NCI-H1105 treated with DMSO at 0.1 percent for 48 hours (cell line): ENCODE results near the gene ANO3.

Experiments
- DNase-seq: peaks from one replicate; lab custom pipeline; 2025; lab: John Stamatoyannopoulos, UW

The ANO3 gene

DNA sequence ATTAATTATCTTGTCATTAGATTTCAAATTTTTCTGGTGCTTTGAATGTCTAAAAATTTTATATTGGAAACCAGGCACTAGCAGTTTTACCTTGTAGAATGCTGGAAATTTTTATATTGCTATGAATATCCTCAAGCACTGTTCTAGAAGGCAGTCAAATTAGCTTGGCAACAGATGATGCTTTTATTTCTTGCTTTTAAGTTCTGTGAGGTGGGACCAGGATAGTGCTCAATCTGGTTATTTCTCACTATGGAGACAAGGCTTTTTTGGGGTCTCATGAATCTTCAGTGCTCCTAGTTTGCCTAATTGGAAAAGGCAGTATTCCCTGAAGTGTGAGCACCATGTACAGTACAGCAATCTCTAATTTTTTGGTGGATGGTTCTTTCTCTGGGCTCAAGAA lies 27.1 kb downstream of the ANO3 start:
- no peak for DNase-seq

DNA sequence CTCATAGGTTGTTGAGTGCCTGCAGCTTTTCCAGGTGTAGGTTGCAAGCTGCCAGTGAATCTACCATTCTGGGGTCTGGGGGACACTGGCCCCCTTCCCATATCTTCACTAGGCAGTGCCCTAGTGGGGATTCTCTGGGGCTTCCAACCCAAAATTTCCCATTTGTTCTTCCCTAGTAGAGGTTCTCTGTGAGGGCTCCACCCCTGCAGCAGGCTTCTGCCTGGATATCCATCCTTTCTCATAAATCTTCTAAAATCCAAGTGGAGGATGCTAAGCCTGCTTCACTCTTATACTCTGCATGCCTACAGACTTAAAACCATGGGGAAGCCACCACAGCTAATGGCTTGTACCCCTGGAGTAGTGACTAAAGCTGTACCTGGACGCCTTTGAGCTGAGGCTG lies 33.4 kb downstream of the ANO3 start:
- DNase-seq, result no peak

DNA sequence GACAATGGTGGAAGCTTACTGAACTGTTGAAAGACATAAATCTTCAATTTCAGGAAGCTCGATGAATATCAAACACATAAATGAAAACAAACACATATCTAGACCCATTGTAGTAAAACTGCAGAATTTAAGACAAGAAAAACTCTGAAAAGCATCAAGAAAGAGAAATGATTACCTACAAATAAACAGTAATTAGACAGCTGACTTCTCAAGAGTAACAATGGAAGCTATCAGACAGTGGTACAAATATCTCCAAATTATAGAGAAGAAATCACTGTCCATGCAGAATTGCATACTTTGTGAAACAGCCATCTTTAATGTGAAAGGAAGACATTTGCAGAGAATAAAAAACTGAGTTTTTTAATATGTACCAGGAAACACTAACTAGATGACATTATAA lies 45.7 kb downstream of the ANO3 start:
- DNase-seq, result no peak

DNA sequence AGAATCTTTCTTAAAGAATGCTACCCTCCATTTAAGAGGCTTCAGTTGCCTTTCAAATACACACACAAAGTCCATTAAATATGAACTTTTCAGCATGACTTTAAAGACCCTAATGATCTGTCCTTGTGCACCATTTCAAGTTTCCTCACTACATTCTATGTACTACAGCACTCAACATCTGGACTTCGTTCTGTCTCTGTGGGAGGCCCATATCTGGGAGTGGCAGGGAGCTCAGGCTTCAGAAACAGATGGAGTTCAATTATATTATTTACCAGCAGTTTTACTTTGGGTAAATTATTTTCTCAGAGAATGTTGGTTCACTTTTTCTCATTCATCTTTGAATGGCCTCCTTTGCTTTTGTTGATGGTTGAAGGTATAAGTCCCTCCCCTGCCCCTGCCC lies 67.4 kb downstream of the ANO3 start:
- DNase-seq, result no peak

DNA sequence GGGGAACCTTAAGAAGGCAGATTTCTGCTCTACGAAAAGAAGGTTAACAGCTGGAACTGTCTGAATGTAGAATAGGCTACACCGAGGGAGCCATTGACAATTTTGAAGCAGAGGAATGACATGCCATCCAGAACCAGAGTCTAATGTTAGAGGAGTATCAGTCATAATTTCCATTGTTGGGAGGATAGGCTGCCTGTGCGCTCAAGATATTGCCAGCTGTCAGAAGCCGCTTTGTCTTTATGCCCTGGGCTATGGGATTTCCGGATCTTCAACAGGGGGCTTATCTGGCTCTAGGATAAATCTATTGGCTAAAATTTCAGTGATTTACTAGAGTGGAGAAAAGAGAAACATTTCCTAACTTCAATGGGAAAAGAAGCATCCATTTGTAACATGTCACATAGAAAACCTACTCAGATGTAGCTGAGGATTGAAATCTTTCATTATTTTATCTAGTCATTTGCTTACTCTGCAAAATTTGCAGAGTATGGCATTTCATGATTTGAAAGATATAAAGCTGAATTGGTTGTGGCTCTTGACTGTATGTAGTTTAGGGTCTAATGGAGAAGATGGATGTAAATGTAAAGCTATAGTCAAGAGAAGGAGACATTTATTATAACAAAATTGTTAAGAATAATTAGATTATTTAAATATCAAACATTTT lies 78.9 kb downstream of the ANO3 start:
- no peak for DNase-seq

DNA sequence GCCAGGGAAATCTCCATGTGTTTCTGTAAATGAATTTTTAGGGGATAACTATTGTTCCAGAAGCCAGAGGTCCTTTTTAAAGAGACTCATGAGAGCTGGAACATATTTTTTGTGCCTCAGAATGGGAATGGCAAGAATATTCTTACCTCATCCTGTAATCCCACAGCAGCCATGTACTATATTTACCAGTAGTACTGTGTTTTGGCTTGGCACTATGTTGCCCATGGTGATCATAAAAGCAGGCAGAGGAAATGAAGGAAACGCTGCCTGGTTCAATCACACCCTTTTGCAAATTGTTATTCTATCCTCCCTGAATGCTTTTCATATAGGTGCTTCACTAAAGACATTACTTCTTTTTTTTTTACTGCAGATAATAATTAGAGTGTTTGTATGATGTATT lies 81.0 kb downstream of the ANO3 start:
- no peak for DNase-seq

DNA sequence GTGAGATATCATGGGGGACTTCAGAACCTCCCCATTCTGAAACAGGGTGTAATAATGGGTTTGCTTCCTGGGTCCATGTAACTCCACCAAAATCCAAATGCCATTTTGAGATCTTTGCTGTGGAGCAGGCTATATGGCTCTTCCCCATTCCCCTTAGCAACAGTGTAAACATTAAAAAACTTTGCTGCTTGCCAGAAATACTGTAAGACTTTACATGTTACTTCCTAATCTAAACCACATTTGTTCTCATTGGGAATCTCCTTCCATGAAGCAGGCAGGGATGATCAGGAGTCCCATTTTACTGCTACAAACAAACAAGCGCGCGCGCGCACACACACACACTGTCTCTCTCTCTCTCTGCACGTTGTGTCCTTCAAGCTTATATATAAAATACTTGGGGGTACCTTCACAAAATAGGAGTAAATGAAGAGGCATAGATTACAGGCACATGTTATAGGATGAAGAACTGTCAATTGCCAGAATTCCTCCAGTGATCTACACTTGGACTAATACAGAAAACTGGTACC lies 86.5 kb downstream of the ANO3 start:
- no peak for DNase-seq

DNA sequence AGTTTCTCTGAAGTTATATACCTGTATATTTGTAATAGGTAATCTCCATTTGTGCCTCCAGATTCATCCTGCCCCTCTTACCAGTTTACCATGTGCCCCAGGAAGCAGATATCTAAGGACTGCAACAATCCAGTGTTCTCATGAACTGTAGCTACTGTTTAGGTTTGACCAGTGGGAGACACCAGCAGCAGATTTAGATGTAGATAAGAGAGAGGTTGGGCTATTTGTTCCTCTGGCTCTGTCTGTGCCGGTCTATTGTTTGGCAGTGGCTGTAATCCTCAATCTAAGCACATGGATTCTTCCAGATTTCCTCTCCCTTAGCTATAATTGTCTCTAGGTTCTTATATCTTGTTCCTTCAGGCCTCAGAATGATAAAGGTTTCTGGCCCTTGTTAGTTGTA lies 88.4 kb downstream of the ANO3 start:
- DNase-seq, result no peak

DNA sequence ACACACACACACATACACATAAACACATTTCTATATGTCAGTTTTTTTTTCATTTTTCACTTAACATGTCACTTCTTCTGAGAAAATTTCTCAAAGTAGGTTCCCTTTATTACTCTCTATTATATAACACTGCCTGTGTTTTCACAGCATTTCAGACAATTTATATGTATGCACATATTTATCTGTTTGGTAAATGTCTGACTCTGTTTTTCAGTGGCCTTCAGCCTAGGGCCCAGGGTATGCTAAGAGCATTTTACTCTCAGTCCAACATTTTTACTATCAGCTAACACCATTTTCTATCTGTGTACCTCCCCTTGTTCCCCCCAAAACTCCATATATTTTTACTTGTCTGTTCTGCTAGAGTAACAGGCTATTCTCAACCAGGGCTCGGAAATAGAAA lies 92.3 kb downstream of the ANO3 start:
- no peak for DNase-seq

DNA sequence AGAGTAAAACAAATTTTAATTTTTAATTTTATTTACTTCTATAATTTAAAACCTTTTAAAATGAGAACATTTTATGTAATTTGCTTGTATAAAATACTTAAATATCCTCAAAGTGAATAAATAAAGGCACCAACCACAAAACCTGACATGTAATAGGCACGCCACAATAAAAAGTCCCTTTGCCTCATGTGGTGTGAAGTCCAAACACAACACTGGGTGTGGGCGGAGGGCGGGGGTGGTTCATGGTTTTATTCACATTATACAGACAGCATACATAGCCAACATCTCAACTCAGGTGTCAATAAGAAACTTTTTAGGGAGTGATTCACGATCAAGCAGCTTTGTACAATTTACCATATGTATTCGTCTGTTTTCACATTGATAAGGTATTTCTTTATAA lies 107.9 kb downstream of the ANO3 start:
- DNase-seq, result no peak

DNA sequence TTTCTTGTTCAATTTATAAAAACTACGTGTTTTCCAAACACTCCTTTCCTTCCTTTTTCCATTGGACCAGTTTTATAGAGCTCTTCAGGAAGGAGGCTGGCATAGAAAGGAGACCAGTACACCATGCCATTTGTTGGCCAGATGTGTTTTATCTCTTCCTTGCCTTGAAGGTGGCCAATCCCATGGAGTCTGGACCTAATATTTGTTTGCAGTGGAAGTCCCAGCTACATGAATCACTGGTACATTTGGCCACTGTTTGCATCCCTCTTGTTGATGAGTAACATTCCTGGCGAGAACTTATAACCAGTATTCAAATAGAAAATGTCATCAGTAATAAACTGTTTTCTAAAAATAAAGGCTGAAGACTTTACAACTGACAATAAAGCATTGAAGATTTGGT lies 110.2 kb downstream of the ANO3 start:
- DNase-seq, result no peak

DNA sequence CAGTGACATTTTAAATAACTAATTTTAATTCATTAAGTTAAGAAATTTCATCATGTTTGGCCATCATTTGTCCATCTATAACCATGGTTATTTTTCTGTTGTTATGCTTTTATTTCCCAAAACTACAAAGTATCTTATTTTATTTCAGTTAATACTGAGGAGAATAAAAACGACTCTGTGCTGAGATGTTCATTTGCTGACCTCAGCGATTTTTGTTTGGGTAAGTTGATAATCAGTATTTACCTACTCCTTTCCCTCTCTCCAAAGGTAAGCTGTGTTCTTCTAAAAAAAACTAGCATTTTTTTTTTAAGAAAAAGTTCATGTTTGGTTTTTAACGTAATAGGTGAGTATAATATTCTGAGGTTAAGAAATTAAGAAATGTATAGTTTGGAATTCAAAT lies 111.7 kb downstream of the ANO3 start:
- no peak for DNase-seq

DNA sequence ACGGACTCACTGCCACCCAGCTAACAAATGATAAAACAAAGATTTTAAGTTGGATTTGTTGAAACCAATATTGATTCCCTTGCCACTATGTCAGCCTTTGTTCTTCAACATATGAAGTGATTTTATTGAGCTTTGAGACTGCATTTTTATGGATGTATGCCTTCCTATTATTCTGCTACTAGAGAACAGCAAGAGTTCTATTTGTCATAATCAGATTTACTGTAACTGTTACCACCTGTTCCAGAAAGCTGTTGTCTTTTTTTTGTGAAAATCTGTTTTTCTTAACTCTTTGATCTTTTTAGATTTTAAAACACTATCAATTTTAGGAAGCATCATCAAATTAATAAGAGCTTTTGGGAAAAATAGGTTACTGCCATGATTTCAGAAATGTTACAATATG lies 125.7 kb downstream of the ANO3 start:
- DNase-seq, result no peak

DNA sequence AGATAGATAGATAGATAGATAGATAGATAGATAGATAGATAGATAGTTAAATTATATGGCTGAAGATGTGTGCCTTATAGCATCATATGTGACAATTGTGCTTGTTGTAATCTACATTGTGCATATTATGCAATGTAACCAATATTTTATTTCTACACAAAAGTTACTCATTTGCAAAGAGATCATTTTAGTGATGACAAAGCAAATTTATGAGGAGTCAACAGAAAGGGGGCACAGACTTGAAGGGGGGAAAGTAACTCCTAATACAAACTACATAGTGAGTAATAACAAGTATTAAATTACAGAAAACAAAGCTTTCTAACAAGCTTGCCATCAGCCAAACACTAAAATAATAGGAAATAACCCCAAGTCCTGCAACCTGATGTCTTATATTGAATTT lies 133.3 kb downstream of the ANO3 start:
- DNase-seq, result no peak

DNA sequence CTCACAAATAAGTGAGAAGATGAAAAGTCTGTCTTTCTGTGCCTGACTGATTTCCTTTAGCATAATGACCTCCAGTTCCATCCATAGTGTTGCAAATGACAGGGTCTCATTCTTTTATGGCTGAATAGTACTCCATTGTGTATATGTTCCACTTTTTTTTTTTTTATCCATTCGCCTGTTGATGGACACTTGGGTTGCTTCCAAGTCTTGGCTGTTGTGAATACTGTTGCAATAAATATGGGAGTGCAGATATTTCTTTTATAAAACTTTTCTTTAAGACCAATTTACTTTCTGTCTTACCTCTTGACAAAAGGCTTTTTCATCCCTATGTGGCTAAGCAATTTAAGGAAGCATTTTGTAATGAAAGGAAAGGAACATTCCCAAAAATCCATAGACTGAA lies 135.6 kb downstream of the ANO3 start:
- DNase-seq, result no peak

DNA sequence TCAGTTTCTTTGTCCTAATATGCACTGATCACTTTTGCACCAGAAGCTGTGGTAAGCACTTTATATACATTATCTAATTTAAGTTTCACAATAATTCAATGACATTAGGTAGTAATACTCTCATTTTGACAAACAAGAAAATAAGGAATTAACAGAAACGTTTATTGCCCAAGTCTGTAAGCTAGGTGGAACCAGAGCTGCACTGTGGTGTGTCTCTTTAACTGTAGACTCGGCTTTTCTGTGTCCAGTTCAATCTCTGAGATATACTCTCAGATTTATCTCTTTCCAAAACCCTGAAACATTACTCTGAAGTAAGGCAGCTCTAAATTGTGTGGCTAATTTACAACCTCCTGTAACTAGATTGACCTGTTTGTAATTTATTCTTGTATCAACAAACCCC lies 139.1 kb downstream of the ANO3 start:
- DNase-seq, result no peak

DNA sequence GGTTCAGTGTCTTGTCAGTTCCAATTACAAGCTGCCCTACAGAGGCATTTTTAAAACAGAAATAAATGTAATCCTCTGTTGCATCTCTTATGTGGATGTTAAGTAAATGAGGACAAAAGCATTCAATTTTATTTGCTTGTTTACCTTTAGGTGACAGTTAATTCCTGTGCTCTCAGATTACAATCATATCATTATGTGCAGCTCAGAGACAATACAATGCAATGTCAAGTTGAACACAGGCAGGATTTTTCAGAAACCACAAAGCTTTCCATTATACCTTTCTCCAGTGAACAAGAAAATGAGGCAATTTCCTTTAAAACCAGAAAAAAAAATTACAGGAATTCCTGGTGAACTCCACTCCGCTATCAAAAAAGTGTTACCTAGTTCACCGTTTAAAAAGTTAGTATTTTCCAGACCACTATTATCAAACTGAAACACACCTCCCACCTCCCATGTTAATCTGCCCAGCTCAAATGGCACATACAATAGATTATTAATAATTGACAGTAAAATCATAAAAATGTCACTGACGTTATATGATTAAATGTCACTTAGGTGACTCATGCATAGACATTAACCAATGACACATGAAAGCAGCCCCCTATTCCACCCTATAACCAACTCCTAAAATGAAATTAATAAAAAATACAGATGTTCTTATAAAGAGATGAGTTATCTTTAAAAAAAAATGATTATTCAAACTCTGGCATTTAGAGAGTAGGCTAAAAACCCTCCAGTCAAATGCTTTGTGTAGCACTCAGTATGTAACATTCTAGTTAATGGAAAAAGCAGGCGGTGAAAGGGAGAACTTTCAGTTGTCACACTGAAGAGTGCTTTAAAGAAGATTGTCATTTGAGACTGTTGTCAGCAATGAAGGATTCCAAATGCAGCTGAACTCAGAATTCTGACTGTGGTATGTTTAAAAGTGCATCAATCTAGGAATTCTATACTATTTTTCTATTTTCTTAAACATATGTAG lies 141.6 kb downstream of the ANO3 start:
- DNase-seq, result no peak

DNA sequence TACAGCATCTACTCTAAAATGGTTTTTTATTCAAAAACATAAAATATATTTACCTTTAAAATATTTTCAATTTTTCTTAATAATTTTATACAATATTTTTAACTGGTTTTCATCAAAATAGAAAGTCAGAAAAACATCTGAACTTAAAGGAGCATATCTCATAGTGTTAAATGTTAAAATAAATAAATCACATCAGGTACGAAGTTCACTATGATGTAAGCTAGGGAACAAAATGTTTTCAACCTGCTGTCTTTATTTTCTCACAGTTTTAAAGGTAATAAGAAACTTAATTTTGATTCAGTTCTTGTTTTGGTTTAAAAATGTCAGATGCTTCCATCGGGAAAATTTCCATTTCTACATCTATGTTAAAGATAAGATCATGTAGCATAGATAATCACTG lies 142.5 kb downstream of the ANO3 start:
- no peak for DNase-seq

DNA sequence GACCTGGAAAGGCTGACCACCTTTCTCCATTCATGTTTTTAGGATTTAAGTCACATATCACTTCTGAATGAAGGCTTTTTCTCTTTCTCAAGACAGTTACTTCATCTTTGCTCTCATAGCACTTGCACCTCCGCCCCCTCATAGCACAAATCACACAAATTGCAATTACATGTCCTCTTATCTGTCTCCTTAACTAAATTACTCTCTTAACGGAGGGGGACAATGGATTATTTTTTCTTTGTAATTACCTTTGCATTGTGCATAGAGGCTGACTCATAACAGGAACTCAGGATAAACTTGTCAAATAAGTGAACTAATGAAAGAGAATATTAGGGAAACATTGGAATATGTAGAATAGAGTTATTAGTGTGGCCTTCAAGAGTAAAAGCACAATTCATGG lies 145.5 kb downstream of the ANO3 start:
- no peak for DNase-seq

DNA sequence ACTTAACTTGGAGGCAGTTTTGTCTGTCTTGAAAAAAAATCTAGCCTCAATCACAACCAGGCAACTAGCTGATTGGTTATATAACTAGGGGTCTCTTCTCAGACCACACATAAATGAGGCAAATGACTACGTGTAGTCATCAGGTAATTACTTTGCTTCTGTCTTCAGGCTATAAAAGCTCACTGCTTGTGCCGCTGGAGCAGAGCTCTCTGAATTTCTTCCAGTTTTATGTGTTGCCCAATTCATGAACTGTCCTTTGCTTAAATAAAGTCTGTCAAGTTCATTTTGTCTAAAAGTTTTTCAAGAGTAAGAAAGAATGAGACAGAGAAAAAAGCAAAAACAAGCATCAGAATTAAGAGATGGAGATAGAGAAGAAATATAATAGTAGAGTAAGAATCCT lies 146.8 kb downstream of the ANO3 start:
- no peak for DNase-seq

DNA sequence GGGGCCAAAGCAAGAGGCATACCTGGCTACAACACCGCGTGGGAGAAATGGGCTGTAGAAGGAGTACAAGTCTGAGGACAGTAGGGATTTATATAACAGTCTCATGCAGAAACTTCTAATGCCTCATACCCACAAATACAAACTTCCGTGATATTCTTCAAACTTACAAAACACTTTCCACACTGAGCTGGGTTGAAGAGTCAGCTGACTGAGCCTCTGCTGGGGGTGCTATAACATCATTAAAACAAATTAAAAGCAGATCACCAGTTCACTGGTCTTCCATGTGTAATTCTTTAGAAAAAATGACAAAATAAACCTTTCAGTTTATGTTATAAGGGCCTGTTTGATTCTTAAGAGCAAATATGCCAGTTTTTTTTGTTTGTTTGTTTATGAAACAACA lies 148.1 kb downstream of the ANO3 start:
- DNase-seq, result no peak

DNA sequence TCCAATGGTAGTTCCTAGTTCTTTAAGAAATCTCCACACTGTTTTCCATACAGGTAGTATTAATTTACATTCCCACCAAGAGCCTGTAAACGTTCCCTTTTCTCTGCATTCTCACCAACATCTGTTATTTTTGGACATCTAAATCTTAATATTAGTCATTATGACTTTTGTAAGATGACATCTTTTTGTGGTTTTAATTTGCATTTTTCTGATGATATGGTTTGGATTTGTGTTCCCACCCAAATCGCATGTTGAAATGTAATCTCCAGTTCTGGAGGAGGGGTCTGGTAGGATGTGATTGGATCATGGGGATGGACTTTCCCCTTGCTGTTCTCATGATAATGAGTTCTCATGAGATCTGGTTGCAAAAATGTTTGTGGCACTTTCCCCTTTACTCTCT lies 151.2 kb downstream of the ANO3 start:
- DNase-seq, result no peak

DNA sequence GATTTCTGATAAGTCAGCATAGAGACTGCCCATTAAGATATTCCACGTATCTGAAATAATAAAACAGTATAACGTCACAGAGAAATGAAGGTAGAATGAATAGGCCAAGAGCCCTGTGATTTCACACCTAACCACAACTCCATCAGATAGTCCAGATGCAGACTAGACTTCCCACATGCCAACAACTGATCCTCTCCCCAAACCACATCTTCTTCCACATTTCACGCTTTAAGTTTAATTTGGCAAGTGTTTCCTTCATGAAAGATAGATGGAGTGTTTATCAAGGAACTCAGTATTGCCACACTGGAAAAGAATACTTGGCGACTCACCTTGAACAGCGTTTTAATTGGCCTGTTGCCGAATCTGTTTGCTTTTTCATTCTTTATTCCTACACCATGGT lies 158.6 kb downstream of the ANO3 start:
- DNase-seq, result no peak
